ENCODE results near the gene ACTL6B. TPM values are rescaled to one million over a fixed set of nuclear protein-coding genes. Genes with fewer than 3 reads are reported as not detected.
A peak's percentile ranks its signal among the peaks of the same experiment; 100 is the strongest.
"Not testable (repeated sequence)": the region's sequence is repeated elsewhere in the genome, so short reads cannot be mapped to it uniquely, and the experiment has no call there.

The ACTL6B gene
- total RNA-seq (2014; rRNA removed; shearing (Covaris generic); ENCODE audit: low replicate concordance) = not detected in 2 replicates

DNA sequence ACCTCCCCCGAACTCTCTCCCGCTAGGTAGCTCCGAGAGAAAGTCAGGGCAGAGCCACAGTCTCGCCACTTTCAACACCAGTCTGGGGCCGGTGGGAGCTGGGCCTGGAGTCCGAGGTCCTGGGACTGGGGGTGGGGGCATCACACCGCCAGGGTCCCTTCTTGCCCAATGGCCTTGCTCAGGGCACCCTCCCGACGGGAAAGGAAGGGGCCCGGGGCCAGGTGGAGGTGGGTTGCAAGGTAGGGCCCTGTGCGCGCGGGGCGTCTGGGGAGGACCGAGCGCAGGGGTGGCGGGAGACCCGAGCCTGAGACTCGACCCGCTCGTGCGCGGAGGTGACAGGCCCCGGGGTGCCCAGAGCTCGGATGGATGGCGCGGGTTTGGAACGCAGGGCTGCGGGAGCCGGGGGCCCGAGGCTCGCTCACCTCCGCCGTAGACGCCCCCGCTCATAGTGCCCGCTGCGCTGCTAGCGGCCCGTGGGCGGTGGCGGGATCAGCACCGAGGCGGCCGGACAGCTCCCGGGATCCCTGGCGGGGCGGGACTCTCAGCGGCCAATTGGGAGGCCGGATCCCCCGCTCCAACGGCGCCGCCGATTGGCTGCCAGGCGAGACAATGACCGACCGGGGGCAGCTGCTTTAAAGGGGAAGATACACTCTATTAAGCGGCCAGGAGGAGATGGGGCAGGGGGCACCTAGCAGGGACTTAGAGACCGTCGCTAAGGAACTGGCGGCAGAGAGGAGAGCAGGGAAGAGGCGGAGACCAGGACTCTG is at the start of gene ACTL6B:
Gene ACTL6B, minus strand, starts transcription at position 541 of the 767 bp plus-strand sequence. Its CDS starts 94 bp downstream, at position 447.
- H3K9me3 ChIP-seq = no peaks in the 10 kb centered on the region
- no peaks in the 10 kb centered on the region for H3K36me3 ChIP-seq
- peaks cover 2% of the 10 kb centered on the region; the same call in 1 of the 2 replicates for H3K27me3 ChIP-seq
- no peak within 1 kb of the TSS for H3K4me3 ChIP-seq
- DNase-seq = peak; percentile 46

DNA sequence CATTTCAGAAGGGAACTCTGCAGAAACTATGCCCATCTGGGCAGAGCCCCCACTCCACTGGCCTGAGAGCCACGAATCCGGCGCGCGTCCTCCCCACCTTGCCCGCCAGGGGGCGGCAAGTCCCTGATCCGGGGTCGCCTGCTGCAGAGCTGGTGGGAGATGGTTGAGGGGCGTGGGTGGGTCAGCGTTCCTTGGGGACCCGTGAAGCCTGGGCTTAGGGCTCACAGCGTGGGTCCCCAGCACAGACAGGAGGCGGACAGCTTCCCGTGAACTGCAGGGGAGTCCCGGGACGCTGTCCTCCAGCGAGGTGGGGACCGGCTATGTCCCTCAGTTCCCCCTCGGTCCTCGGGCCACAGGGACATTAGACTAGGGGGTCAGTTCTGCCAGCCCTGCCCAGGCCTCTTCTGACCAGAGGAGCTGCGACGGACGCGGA is 49.1 kb upstream of the ACTL6B start:
- peak; percentile 75 for DNase-seq
- peaks cover 6% of the 10 kb centered on the region for H3K27me3 ChIP-seq

DNA sequence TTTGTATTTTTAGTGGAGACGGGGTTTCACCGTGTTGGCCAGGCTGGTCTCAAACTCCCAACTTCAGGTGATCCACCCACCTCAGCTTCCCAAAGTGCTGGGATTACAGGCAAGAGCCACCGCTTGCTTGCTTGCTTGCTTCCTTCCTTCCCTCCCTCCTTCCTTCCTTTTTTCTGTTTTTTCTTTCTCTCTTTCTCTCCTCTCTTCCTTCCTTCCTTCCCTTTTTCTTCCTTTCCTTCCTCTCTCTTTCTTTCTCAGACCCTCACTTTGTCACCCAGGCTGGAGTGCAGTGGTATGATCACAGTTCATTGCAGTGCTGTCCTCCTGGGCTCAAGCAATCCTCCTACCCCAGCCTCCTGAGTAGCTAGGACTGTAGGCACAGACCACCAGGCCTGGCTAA is 44.8 kb upstream of the ACTL6B start:
- not testable (repeated sequence) for H3K9me3 ChIP-seq, DNase-seq

More for the DNA sequence above, 49.1 kb upstream of the ACTL6B start:
- Histone ChIP-seq H3K9me3 (no peaks in the 10 kb centered on the region), H3K36me3 (peaks cover 22% of the 10 kb centered on the region), H3K4me3 (peak overlapping the region; percentile 91)

DNA sequence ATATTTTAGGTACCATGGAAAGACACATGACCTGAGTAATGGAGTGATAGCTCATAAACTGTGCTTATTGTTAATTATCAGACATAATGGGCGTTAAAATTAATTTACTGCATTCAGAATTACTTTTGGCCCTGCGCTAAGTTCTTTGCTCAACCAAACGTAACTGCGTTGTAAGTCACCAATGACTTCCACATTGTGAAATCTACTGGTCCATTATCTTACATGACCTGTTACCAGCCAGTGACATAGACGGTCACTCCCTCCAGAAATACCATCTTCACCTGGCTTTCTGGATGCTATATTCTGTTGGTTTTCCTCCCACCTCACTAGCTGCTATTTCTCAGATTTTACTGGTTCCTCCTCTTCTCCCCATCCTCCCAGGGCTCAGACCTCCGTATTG is 42.8 kb upstream of the ACTL6B start:
- H3K36me3 ChIP-seq = no peaks in the 10 kb centered on the region
- no peaks in the 10 kb centered on the region for H3K9me3 ChIP-seq
- no peak for DNase-seq
- H3K4me3 ChIP-seq = no peak overlapping the region
- peaks cover 12% of the 10 kb centered on the region for H3K27me3 ChIP-seq

More for the DNA sequence above, 44.8 kb upstream of the ACTL6B start:
- not testable (repeated sequence) for H3K36me3 ChIP-seq, H3K4me3 ChIP-seq
- peaks cover 12% of the 10 kb centered on the region for H3K27me3 ChIP-seq

DNA sequence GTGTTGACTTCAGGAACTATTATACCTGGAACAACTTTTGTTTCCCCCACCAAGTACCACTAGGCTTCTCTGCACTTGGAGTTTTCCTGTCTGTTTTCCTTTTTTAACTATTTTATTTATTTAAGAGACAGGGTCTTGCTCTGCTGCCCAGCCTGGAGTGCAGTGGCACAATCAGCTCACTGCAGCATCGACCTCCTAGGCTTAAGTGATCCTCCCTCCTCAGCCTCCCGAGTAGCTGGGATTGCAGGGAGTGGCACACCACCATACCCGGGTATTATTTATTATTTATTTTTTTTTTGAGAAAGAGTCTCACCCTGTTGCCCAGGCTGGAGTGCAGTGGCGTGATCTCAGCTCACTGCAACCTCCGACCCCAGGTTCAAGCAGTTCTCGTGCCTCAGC is 39.9 kb upstream of the ACTL6B start:
- Histone ChIP-seq H3K9me3 (no peaks in the 10 kb centered on the region), H3K36me3 (no peaks in the 10 kb centered on the region; the same call in 1 of the 2 replicates), H3K27me3 (peaks cover 6% of the 10 kb centered on the region), H3K4me3 (no peak overlapping the region)
- DNase-seq = no peak

DNA sequence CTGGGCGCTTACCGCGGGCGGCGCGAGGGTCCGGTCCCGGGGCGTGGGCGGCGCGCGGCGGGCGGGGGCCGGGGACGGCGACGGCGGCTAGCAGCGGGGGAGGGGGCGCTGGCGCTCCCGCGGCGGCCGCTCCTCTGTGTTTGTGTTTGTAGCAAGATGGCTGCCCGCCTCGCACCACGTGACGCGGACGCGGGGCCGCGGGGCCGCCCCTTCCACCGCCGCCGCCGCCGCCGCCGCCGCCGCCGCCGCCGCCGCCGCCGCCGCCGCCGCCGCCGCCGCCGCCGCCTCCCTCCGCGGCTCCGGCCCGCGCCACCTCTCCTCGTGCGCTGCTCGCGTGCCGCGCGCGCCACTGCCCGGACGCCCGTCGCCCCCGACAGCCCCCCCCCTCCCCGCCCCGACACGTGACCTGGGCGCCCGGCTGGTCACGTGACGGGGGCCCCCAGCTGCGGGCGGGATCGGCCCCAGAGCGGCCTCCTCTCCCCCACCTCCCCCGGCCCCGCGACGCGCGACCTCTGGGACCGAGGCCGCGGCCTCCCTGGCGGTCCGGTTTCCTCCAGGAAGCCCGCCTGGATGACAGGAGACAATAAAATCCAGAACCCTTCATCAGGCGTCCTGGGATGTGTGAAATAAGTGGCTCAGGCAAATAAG is 38.0 kb upstream of the ACTL6B start, which contains the start of gene GIGYF1:
Gene GIGYF1, minus strand, starts transcription at position 153 of the 648 bp plus-strand sequence. CDS start 6,012 bp downstream, outside the sequence.
- DNase-seq = peak; percentile 75
- peaks cover 3% of the 10 kb centered on the region; the same call in 1 of the 2 replicates for H3K36me3 ChIP-seq
- H3K9me3 ChIP-seq = no peaks in the 10 kb centered on the region
- peaks cover 3% of the 10 kb centered on the region; the same call in 1 of the 2 replicates for H3K27me3 ChIP-seq
- peak within 1 kb of the TSS; percentile 76 for H3K4me3 ChIP-seq

DNA sequence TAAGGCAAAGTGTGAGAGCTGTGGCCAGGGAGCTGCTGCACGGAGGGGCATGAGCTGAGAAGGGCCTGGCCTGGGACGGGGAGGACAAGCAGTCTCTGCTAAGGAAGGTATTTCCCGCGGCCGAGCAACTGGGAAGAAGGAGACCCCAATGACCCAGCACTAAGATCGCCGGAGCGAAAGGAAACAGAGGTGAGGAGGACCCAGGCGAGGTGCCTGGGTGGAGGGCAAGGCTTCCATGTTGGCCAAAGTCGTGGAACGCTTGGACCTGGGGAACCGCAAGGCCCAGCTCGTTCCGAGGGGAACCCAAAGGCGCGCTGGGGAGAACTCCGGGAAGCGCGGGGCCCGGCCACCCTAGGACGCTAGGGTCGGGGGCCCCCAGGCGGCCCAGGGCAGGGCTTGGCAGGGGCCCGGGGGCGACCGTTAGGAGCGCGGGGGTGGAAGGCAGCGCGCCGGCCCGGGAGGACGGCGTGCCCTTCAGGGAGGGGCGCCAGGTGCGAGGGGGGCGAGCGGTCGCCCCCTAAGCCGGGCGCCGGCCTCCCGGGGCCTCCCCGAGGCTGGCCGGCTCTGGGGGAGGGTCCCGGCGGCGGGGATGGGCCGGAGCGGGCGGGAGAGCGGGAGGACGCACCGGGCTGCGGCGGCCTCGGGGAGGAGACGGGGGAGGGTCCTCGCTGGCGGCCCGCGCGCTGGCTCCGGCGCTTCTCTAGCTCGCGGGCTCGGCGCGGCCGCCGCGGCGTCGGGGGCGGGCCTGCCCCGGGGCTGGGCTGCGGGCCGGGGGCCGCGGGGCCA is 37.3 kb upstream of the ACTL6B start:
- no peaks in the 10 kb centered on the region for H3K27me3 ChIP-seq
- no peaks in the 10 kb centered on the region for H3K9me3 ChIP-seq
- no peak for DNase-seq
- H3K36me3 ChIP-seq = peaks cover 10% of the 10 kb centered on the region
- peak overlapping the region; percentile 76 for H3K4me3 ChIP-seq

DNA sequence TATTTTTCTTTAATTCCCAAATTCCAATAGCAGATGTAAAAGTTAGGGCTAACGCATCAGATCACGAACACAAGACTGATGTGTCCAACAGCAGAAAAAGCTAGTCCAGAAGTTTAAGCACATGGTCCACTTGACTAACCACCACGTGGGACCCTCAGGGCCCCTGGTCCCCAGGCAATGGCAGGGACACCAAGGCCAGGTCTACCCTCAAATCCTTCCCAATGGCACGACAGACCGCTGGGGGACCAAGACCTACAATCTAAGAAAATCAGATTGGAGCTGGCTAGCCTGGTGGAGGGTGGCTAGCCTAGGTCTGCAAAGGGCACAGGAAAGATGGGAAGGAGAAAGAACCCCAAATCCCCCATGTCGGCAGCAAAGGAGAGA is 36.3 kb upstream of the ACTL6B start:
- Histone ChIP-seq H3K36me3 (peaks cover 13% of the 10 kb centered on the region), H3K4me3 (peak overlapping the region; percentile 76), H3K9me3 (no peaks in the 10 kb centered on the region), H3K27me3 (no peaks in the 10 kb centered on the region)
- no peak for DNase-seq

DNA sequence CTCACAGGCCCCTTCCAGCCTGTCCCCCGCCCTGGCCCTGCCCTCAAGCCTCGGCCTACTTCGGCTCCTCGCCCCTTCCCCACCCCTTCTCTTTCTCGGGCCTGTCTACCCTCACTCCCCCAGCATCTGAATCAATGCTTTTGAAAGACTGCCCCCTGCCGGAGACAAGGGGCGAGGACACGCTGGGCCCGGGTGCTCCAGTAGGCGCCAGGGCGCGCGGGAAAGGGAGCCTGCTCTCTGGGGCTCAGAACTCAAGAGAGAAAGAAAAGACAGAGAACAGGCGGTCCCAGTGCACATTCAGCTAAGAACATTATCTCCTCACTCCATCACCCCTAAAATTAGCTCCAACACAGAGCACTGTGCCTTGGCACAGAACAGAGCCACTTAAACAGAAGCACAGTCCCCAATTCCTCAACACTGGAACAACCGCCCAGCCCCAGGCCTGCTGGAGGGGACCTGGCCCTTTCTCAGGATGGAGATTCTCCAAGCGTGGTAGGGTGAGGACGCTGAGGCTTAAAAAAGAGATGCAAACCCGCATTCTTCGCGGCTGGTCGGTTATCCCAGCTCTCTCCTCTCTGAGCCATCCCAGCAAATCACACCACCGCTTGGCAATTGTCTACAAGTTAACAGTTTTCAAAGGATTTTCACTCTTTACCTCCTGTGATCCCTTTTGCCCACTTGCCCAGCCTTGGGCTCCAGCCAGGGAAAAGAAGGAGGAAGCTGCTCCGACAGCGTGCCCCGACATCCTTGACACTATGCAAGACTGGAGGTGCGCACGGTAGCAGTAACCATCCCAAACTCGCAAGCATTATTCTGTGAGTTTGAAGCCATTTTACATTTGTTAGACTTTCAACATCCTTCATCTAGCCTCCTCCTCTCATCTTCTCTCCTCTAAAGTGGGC is 35.7 kb upstream of the ACTL6B start:
- Histone ChIP-seq H3K9me3 (no peaks in the 10 kb centered on the region), H3K4me3 (peak overlapping the region; percentile 76), H3K27me3 (no peaks in the 10 kb centered on the region), H3K36me3 (peaks cover 16% of the 10 kb centered on the region)
- DNase-seq = peak; percentile 65

DNA sequence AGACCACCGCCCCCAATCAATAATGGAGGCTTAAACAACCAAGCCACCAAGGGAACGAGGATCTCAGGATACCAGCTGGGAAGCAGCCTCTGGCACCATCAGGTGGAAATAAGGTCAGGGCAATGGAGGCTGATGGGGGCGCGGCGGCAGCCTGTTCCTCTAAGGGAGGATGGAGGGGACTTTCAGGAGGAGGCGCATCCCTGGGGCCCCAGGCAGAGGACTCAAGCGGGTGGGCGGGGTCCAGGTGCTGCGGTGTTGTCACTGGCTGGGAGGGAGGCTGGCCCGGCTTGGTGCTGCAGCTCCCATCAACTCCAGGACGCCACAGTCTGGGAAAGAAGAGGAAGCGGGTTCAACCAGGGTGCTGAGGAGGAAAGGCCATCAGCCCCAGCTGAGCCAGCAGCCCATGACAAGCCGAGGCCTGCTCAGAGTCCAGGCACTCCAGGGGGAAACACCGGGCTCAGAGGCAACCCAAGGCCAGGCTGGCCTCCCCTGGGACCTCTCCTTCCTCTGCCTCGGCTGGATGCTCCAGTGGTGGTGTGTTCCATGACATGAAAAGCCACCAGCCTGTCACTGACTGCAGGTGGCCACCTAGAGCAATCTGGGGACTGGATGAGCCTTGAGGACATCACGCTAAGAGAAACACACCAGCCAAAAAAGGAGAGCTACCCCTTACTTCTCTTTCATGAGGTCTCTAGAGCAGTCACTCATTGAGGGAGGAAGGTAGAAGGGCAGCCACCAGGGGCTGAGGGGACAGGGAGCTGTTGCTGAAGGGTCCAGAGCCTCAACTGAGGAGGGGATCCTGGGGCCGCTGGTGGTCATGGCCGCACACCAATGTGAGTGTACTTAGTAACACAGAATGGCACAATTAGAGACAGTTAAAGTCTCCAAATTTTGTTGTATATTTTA is 33.2 kb upstream of the ACTL6B start:
- H3K27me3 ChIP-seq = no peaks in the 10 kb centered on the region
- H3K36me3 ChIP-seq = peaks cover 21% of the 10 kb centered on the region
- H3K9me3 ChIP-seq = no peaks in the 10 kb centered on the region
- no peak overlapping the region for H3K4me3 ChIP-seq
- no peak for DNase-seq

DNA sequence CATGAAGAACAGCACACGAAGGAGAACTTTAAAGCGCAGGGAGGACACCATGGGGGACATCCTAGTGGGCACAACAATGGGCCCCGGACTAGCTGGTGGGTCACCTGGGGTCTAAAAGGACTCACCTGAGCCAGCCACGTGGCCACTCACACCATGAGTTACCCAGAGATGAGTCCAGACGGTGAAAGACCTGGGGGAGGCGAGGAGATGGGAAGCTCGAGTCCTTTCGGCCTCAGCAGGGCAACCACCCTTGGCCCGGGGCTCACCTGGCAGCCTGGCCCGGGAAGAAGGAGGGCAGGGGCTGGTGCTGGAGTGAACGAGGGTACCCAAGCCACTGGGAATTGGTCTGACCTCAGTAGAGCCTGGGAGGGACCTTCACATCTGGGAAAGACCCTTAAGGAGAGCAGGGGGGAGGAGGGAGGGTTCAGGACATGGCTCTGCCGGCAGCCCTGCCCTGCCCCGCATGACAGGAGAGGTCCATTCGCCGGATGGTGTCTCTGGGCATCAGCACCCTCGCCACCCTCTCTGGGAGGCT is 32.1 kb upstream of the ACTL6B start:
- DNase-seq = no peak
- Histone ChIP-seq H3K36me3 (peaks cover 21% of the 10 kb centered on the region), H3K4me3 (no peak overlapping the region), H3K9me3 (no peaks in the 10 kb centered on the region), H3K27me3 (no peaks in the 10 kb centered on the region)

DNA sequence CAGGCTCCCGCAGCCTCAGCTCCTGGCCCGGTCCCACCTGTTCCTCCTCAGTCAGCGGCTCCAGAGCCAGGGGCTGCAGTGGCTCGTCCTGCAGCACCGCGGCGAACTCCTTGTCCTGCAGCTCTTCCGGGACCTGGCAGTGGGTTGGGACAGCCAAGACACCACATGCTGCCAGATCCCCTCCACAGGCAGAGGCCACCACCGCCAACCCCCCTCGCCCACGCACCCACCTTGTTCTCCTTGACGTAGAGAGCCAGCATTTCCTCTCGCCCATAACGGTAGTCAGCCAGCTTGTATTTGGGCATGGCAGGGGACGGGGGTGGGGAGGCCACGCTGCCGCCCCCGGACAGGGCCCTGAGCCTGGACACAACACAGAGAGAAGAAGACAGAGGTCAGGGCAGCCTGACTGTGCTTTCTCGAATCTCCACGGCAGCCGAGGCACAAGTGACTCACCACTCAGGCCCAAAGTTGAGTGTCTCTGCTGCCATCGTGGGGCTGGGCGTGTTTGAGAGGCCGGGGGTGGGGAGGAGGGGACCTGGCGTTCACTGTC is 31.6 kb upstream of the ACTL6B start:
- DNase-seq = no peak
- no peak overlapping the region for H3K4me3 ChIP-seq
- peaks cover 21% of the 10 kb centered on the region for H3K36me3 ChIP-seq
- H3K27me3 ChIP-seq = no peaks in the 10 kb centered on the region
- no peaks in the 10 kb centered on the region for H3K9me3 ChIP-seq

DNA sequence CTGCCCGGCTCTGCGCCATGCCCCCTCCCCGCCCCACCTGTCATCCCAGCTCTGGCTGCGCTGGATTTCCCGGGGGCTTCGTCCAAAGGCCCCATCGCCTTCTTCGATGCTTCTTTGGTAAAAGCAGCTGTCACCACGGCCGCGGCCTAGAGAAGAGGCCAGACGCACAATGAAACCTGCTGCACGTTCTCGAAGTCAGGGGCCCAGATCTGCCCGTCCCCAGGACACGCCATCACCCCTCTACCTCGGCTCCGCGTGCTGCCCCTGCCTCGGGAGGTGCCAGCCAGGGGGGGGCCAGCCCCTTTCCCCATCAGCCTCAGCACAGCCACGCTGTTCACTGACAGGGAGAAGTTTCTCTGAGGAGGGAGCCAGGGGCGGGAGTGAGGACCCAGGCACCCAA is 31.0 kb upstream of the ACTL6B start:
- no peak for DNase-seq
- no peaks in the 10 kb centered on the region for H3K27me3 ChIP-seq

DNA sequence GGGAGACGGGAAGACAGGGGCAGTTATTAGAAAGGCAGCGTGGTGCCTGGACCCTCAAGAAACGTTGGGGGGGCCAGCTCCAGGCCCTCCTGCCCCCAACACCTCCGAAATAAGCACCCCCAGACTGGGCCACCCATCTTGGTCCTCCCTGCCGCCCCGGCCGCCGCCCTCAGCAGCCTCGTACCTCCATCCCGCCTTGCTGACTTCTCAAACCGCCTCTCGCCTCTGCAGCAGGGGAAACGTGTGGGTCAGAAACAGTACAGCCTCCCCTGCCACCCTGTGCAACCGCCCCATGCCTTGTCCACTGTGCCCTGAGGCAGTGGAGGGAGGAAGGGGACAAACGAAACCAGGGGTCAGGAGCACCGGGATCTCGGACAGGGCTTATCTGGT is 30.6 kb upstream of the ACTL6B start:
- Histone ChIP-seq H3K4me3 (no peak overlapping the region), H3K9me3 (no peaks in the 10 kb centered on the region), H3K27me3 (no peaks in the 10 kb centered on the region), H3K36me3 (peaks cover 29% of the 10 kb centered on the region)
- DNase-seq = no peak

More for the DNA sequence above, 31.0 kb upstream of the ACTL6B start:
- no peak overlapping the region for H3K4me3 ChIP-seq
- H3K36me3 ChIP-seq = peaks cover 25% of the 10 kb centered on the region
- no peaks in the 10 kb centered on the region for H3K9me3 ChIP-seq

Measured in MG63 (cell line).